Mononuclear cell (primary cell): Measurements from ENCODE around the gene DCAF8. TPM values are rescaled to one million over a fixed set of nuclear protein-coding genes. Genes with fewer than 3 reads are reported as not detected.

Experiments used
- H3K27me3 ChIP-seq: 2 replicates; pipeline ENCODE4 v1.6.0; 2011; ENCODE audit warnings: low read length, control low read depth; ENCODE audit not compliant: insufficient read depth
- H3K4me1 ChIP-seq: 2 replicates; pipeline ENCODE4 v1.5.1; 2011; ENCODE audit warnings: mild to moderate bottlenecking, low read length, control low read depth; ENCODE audit not compliant: insufficient read depth
- H3K4me3 ChIP-seq: 2 replicates; pipeline ENCODE4 v1.5.1; 2011; ENCODE audit warnings: mild to moderate bottlenecking, low read length, moderate library complexity
- H3K9me3 ChIP-seq: 2 replicates; pipeline ENCODE4 v1.5.1; 2011; ENCODE audit warnings: low read depth, mild to moderate bottlenecking, control low read depth, low read length
- total RNA-seq: library from RNA; depleted of rRNA; stranded (reverse); fragments of >200 nt; gene quantifications from one replicate; pipeline ENCODE4 v1.2.3, GENCODE V29; 2012

The DCAF8 gene
- total RNA-seq, 1 donor, result 115 TPM

GRCh38 chr1:160221089-160221488 lies 41.3 kb downstream of the DCAF8 start:
- Histone ChIP-seq H3K4me1 (no peaks in the 10 kb centered on the region), H3K4me3 (no peak overlapping the region), H3K27me3 (no peaks in the 10 kb centered on the region), H3K9me3 (no peaks in the 10 kb centered on the region)

DNA sequence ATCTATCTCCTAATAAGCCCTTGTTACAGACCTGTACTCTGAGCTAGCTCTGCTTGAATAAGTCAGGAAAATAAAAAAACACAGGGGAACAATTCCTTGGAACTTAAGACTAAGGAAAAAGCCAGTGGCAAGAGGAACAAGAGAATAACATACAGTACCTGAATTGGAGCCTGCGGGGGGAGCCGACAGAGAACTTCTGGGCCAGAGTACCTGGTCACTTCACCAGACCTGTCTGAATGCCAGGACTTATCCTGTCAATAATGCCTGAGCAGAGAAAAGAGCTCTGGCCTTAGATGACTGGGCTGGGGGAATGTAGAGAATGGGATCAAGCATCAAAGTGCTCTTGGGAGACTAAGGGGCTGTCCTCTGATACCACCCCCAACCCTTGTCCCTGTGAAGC lies 42.0 kb downstream of the DCAF8 start:
- Histone ChIP-seq H3K9me3 (no peaks in the 10 kb centered on the region), H3K4me3 (no peak overlapping the region), H3K27me3 (no peaks in the 10 kb centered on the region), H3K4me1 (no peaks in the 10 kb centered on the region)

GRCh38 chr1:160219062-160219929 lies 43.1 kb downstream of the DCAF8 start:
- H3K27me3 ChIP-seq, result no peaks in the 10 kb centered on the region
- H3K4me3 ChIP-seq, result no peak overlapping the region
- H3K9me3 ChIP-seq, result no peaks in the 10 kb centered on the region
- H3K4me1 ChIP-seq, result no peaks in the 10 kb centered on the region

GRCh38 chr1:160217481-160218051 lies 44.8 kb downstream of the DCAF8 start:
- Histone ChIP-seq H3K4me3 (no peak overlapping the region), H3K4me1 (no peaks in the 10 kb centered on the region), H3K9me3 (no peaks in the 10 kb centered on the region), H3K27me3 (no peaks in the 10 kb centered on the region)

GRCh38 chr1:160216301-160216700 lies 46.0 kb downstream of the DCAF8 start:
- Histone ChIP-seq H3K4me1 (no peaks in the 10 kb centered on the region), H3K9me3 (no peaks in the 10 kb centered on the region), H3K27me3 (no peaks in the 10 kb centered on the region), H3K4me3 (no peak overlapping the region)

GRCh38 chr1:160214481-160215140 lies 47.7 kb downstream of the DCAF8 start:
- Histone ChIP-seq H3K4me1 (no peaks in the 10 kb centered on the region), H3K4me3 (no peak overlapping the region), H3K9me3 (no peaks in the 10 kb centered on the region), H3K27me3 (no peaks in the 10 kb centered on the region)

GRCh38 chr1:160211046-160211790 lies 51.1 kb downstream of the DCAF8 start:
- Histone ChIP-seq H3K27me3 (no peaks in the 10 kb centered on the region), H3K4me1 (peaks cover 9% of the 10 kb centered on the region), H3K4me3 (no peak overlapping the region), H3K9me3 (no peaks in the 10 kb centered on the region)

DNA sequence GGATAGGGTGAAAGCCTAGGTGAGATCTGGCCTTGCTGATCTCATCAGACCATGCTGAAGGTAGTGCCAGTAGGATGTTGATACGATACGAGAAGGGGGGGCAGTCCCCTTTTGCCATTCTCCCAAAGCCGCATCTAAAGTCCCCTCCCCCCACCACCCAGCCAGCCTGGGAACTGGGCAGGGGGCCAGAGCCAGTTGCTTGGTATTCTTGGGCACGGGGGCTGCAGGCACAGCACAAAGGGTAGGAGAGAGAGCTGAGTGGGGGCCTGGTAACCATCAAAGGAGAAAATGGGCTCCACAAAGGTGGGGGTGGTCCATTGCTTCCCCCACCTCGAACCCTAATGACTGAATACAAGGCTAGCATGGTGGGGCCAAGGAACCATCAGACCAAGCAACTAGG lies 51.8 kb downstream of the DCAF8 start:
- Histone ChIP-seq H3K27me3 (no peaks in the 10 kb centered on the region), H3K4me3 (no peak overlapping the region), H3K4me1 (peaks cover 16% of the 10 kb centered on the region), H3K9me3 (no peaks in the 10 kb centered on the region)

DNA sequence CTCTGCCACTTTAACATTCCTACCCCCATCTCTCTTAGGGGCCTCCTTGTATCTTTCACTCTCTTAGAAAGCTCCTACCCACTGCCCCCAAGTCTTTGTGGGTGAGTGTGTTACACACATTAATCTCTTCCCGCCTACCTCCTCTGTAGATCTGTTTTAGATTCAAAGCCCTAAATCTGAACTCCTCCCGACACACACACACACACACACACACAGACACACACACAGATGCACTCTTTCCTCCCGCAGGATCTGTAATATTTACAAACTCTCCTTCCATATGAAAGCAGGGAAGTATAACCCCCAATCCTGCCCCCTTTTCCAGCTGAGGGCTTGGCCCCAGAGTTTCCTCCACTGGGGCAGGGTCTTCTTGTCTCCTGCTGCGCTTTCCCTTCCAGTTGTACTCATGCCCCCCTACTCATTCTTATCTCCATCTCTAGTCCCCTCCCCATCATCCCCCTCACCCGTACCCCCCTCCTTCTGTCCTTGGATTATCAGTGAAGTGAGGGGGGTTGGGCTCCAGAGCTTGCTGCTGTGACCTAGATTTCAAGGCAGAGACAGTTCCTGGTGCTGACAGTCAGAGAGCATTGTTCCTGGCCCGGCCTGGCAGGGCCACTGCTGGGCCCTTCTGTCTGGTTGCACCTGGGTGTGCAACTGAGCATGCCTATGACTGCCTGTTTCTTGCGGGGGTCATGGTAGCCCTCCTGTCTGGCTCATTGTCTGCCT lies 52.9 kb downstream of the DCAF8 start:
- H3K4me1 ChIP-seq, result peaks cover 23% of the 10 kb centered on the region
- no peak overlapping the region for H3K4me3 ChIP-seq
- H3K27me3 ChIP-seq, result no peaks in the 10 kb centered on the region
- H3K9me3 ChIP-seq, result no peaks in the 10 kb centered on the region

- H3K27me3 ChIP-seq, result no peaks in the 10 kb centered on the region
- no peaks in the 10 kb centered on the region for H3K9me3 ChIP-seq
- H3K4me3 ChIP-seq, result no peak overlapping the region
- H3K4me1 ChIP-seq, result peaks cover 31% of the 10 kb centered on the region
Measured at GRCh38 chr1:160208557-160209320, 53.6 kb downstream of the DCAF8 start.

DNA sequence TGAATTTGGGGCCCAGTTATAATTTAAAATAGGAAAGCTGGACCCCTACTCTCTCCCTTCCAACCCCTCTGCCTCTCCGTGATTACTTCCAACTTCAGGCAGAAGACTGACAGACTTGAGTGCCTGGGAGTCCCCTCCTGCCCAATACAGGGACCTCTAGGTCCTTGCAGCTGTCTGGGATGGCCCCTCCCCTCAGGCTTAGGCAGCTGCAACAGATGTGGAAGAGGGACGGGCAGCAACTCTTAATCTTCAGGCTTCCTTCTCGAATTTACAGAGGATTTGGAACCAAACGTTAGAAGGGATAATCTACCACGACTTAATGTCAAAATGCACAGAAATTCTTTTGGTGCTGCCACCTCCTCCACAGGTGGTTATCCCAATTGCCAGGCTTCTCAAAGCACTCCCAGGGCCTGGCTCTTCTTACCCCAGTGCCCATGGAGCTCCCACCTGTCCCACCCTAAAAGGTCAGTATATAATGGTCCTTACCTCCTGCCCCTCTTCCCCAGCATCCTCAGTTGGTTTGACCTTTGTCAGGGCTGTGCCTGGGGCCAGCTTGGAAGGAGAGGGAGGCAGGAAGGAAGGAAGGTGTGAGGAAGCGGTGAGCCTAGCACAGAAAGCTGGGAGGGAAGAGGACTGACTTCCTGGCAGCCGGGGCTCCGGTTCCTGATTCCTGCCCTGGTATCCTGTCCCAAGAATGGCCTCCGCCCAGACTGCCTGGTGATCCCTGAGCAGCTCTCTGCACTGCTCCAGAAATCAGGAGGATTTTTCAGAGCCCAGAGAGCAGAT lies 54.4 kb downstream of the DCAF8 start:
- Histone ChIP-seq H3K27me3 (no peaks in the 10 kb centered on the region), H3K4me1 (peaks cover 32% of the 10 kb centered on the region), H3K9me3 (no peaks in the 10 kb centered on the region), H3K4me3 (no peak overlapping the region)

DNA sequence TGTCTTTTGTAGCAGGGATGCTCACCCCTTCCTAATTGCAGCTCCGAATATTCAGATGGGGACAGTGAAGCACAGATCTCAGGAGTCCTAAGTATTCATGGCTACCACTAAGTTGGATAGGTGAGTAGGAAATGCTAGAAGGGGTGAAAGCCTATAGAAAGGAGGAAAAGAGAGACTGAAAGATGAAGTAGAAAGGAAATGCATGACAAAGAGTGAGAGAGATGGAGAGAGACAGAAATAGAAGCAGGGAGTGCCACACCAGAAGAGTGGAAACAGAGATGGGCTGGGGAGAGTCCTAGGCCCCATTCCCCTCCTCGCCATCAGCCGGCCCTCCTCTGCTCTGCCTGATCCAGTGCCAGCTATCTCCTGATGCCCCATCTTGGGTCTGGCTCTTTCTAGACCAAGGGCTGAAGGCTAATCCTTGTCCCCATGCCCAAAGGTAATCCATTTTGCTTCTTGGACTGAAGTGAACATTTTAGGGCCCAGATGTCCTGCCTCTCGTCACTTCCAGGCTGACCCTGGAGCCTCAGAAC lies 55.2 kb downstream of the DCAF8 start:
- Histone ChIP-seq H3K4me3 (no peak overlapping the region), H3K4me1 (peaks cover 32% of the 10 kb centered on the region), H3K9me3 (no peaks in the 10 kb centered on the region), H3K27me3 (no peaks in the 10 kb centered on the region)

DNA sequence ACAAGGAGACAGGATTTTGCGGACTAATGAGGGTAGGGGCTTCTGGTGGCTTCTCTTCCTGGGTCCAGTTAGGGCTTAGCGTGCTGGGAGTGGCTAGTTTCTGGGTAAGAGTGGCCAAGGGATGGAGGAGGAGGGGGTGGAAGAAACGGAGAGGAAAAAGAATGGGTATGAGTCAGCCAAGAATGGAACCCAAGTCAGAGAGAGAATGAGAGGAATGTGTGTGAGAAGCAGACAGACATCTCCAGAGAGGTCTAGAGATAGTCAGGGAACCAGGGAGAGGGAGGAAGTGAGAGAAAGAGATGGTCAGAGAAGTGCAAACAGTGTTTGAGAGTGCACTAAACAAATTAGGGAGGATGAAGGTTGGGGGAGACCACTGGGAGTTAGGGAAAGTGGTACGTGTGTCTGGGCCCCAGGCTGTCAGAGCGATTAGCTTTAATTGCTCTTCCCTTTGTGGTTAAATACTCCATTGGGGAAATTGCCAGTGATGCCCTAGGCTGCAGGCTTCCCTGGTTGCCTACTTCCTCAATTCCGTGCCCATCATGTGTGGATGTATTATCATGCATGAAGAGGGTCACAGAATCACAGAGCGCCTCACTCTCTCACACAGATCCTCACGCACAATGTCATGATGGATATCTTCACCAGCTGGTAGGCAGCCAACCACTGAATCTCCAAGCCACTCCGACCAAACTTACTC lies 55.8 kb downstream of the DCAF8 start:
- no peak overlapping the region for H3K4me3 ChIP-seq
- no peaks in the 10 kb centered on the region for H3K27me3 ChIP-seq
- H3K9me3 ChIP-seq, result no peaks in the 10 kb centered on the region
- H3K4me1 ChIP-seq, result peaks cover 32% of the 10 kb centered on the region
